Measurements from ENCODE around the gene CRISP1. TPM values are rescaled to one million over a fixed set of nuclear protein-coding genes. Genes with fewer than 3 reads are reported as not detected.

CRISP1 gene
- total RNA-seq, 1 experiment from 2014 or later: not detected

- Histone ChIP-seq H3K36me3 (ENCODE audit: control insufficient read depth, insufficient read depth, low read length) (no peaks in the 10 kb centered on the region), H3K27me3 (replicated peaks; ENCODE audit: control insufficient read depth, insufficient read depth, low read length) (no peaks in the 10 kb centered on the region), H3K4me3 (ENCODE audit: low read depth, low read length) (no peak overlapping the region), H3K4me1 (peaks cover 5% of the 10 kb centered on the region; the same call in 1 of the 2 replicates), H3K9me3 (no peaks in the 10 kb centered on the region)
- no TSS peak for BruUV-seq (replicated peaks)
- Mint-ChIP-seq H3K27me3 (ENCODE audit: insufficient read depth, unreplicated experiment) (no peaks in the 10 kb centered on the region), H3K9me3 (ENCODE audit: unreplicated experiment) (no peaks in the 10 kb centered on the region), H3K4me1 (ENCODE audit: low read depth, unreplicated experiment) (no peaks in the 10 kb centered on the region), H3K4me3 (ENCODE audit: unreplicated experiment) (no peak overlapping the region), H3K27ac (ENCODE audit: unreplicated experiment) (no peak overlapping the region), H3K36me3 (ENCODE audit: insufficient read depth, unreplicated experiment) (no peaks in the 10 kb centered on the region)
- intact Hi-C loops (cut with micrococcal nuclease; ENCODE audit: unreplicated experiment): no loop called here
- no peak for DNase-seq
- POLR2A ChIA-PET: no interaction called here
- CTCF ChIA-PET: no interaction called here
- TF ChIP-seq CTCF (IDR thresholded peaks at IDR 0.05; ENCODE audit: insufficient read depth in 1 of 2, low read depth in 1 of 2, low read length in 1 of 2, severe bottlenecking in 1 of 2, unreplicated experiment in 1 of 2): no peak
Observed at GRCh38 chr6:49906526-49906925, 40.2 kb upstream of the CRISP1 start.

- H3K9me3 Mint-ChIP-seq (ENCODE audit: unreplicated experiment): no peaks in the 10 kb centered on the region
- ChIA-PET CTCF (no interaction called here), POLR2A (no interaction called here)
- intact Hi-C loops (cut with micrococcal nuclease; ENCODE audit: unreplicated experiment): no loop called here
- no peak for DNase-seq
- no peak overlapping the region for H3K4me3 Mint-ChIP-seq (ENCODE audit: unreplicated experiment)
- H3K9me3 ChIP-seq: no peaks in the 10 kb centered on the region
- no peaks in the 10 kb centered on the region for H3K36me3 Mint-ChIP-seq (ENCODE audit: insufficient read depth, unreplicated experiment)
- no peaks in the 10 kb centered on the region for H3K27me3 Mint-ChIP-seq (ENCODE audit: insufficient read depth, unreplicated experiment)
- H3K4me3 ChIP-seq (ENCODE audit: low read depth, low read length): no peak overlapping the region
- H3K27ac Mint-ChIP-seq (ENCODE audit: unreplicated experiment): no peak overlapping the region
- H3K27me3 ChIP-seq (replicated peaks; ENCODE audit: control insufficient read depth, insufficient read depth, low read length): no peaks in the 10 kb centered on the region
- no peaks in the 10 kb centered on the region for H3K36me3 ChIP-seq (ENCODE audit: control insufficient read depth, insufficient read depth, low read length)
- no TSS peak for BruUV-seq (replicated peaks)
- no peak for TF ChIP-seq CTCF (IDR thresholded peaks at IDR 0.05; ENCODE audit: insufficient read depth in 1 of 2, low read depth in 1 of 2, low read length in 1 of 2, severe bottlenecking in 1 of 2, unreplicated experiment in 1 of 2)
- H3K4me1 ChIP-seq: peaks cover 5% of the 10 kb centered on the region; the same call in 1 of the 2 replicates
- H3K4me1 Mint-ChIP-seq (ENCODE audit: low read depth, unreplicated experiment): no peaks in the 10 kb centered on the region
Observed at GRCh38 chr6:49905296-49905695, 39.0 kb upstream of the CRISP1 start.

GRCh38 chr6:49902856-49903255 is 36.5 kb upstream of the CRISP1 start:
- H3K4me1 Mint-ChIP-seq (ENCODE audit: low read depth, unreplicated experiment): no peaks in the 10 kb centered on the region
- H3K27me3 Mint-ChIP-seq (ENCODE audit: insufficient read depth, unreplicated experiment): no peaks in the 10 kb centered on the region
- Histone ChIP-seq H3K36me3 (ENCODE audit: control insufficient read depth, insufficient read depth, low read length) (no peaks in the 10 kb centered on the region), H3K4me3 (ENCODE audit: low read depth, low read length) (no peak overlapping the region), H3K27me3 (replicated peaks; ENCODE audit: control insufficient read depth, insufficient read depth, low read length) (no peaks in the 10 kb centered on the region), H3K4me1 (peaks cover 5% of the 10 kb centered on the region; the same call in 1 of the 2 replicates), H3K9me3 (no peaks in the 10 kb centered on the region)
- DNase-seq: no peak
- ChIA-PET POLR2A (no interaction called here), CTCF (no interaction called here)
- no peaks in the 10 kb centered on the region for H3K9me3 Mint-ChIP-seq (ENCODE audit: unreplicated experiment)
- TF ChIP-seq CTCF (IDR thresholded peaks at IDR 0.05; ENCODE audit: insufficient read depth in 1 of 2, low read depth in 1 of 2, low read length in 1 of 2, severe bottlenecking in 1 of 2, unreplicated experiment in 1 of 2): no peak
- H3K36me3 Mint-ChIP-seq (ENCODE audit: insufficient read depth, unreplicated experiment): no peaks in the 10 kb centered on the region
- no peak overlapping the region for H3K4me3 Mint-ChIP-seq (ENCODE audit: unreplicated experiment)
- intact Hi-C loops (cut with micrococcal nuclease; ENCODE audit: unreplicated experiment): no loop called here
- BruUV-seq (replicated peaks): no TSS peak
- H3K27ac Mint-ChIP-seq (ENCODE audit: unreplicated experiment): no peak overlapping the region

Data from Caco-2 (cell line).